GM10266 (cell line): ENCODE measurements around the gene CCDC57.

Experiments used
- DNase-seq: peaks from one replicate; pipeline ENCODE4 v3.0.0; 2012; ENCODE audit errors: extremely low spot score
- CTCF ChIP-seq: IDR thresholded peaks from 2 replicates; pipeline ENCODE4 v1.5.1; 2012; ENCODE audit warnings: mild to moderate bottlenecking, low read depth; ENCODE audit not compliant: control insufficient read depth, insufficient read depth; ENCODE audit errors: missing control alignments

CCDC57 gene

GRCh38 chr17:82244413-82245133 is 31.9 kb upstream of the CCDC57 start:
- DNase-seq = peak; percentile 50

GRCh38 chr17:82243648-82244412 is 31.2 kb upstream of the CCDC57 start:
- no peak for TF ChIP-seq CTCF
- peak; percentile 21 for DNase-seq

More at GRCh38 chr17:82244413-82245133, 31.9 kb upstream of the CCDC57 start:
- peak; percentile 41 for TF ChIP-seq CTCF

GRCh38 chr17:82242977-82243647 is 30.5 kb upstream of the CCDC57 start:
- DNase-seq = no peak
- TF ChIP-seq CTCF = no peak

GRCh38 chr17:82242698-82242976 is 30.0 kb upstream of the CCDC57 start:
- no peak for DNase-seq
- TF ChIP-seq CTCF = no peak

- no peak for TF ChIP-seq CTCF
- no peak for DNase-seq
Measured at GRCh38 chr17:82241926-82242697, 29.5 kb upstream of the CCDC57 start.

- no peak for DNase-seq
- TF ChIP-seq CTCF = no peak
Measured at GRCh38 chr17:82241183-82241925, 28.7 kb upstream of the CCDC57 start.
